MCF 10A (cell line): ENCODE measurements around the gene SLC6A6. TPM values are rescaled to one million over a fixed set of nuclear protein-coding genes. Genes with fewer than 3 reads are reported as not detected.

Experiments
- BruUV-seq: library from RNA; stranded (reverse); fragments of 400-500 nt; replicated peaks from 2 replicates; lab custom pipeline; 2021; lab: Mats Ljungman, UMichigan
- CTCF ChIA-PET: fragments of 300-600 bp; sonication (Branson Sonifier 250); formaldehyde crosslinking; extraction: SDS; loops from one replicate; lab custom pipeline; 2021; ENCODE audit warnings: antibody characterized with exemption, inconsistent platforms; lab: Yijun Ruan, JAX
- POLR2A ChIA-PET: fragments of 300-600, 350-650 bp; sonication (Branson Sonifier 250); formaldehyde crosslinking; extraction: SDS; loops from one replicate; lab custom pipeline; 2020; ENCODE audit warnings: antibody characterized with exemption, inconsistent platforms; lab: Yijun Ruan, JAX
- DNase-seq: peaks from one replicate; pipeline ENCODE4 v3.0.0-alpha.2; 2018; ENCODE audit not compliant: unreplicated experiment
- H3K27ac Mint-ChIP-seq: one replicate; pipeline ENCODE4 v1.8.0; 2022; ENCODE audit warnings: mild to moderate bottlenecking, low read depth, mixed read lengths; ENCODE audit not compliant: unreplicated experiment
- H3K27me3 Mint-ChIP-seq: one replicate; pipeline ENCODE4 v1.8.0; 2022; ENCODE audit warnings: mixed read lengths; ENCODE audit not compliant: insufficient read depth, unreplicated experiment
- H3K36me3 Mint-ChIP-seq: one replicate; pipeline ENCODE4 v1.8.0; 2022; ENCODE audit warnings: mild to moderate bottlenecking, moderate library complexity, mixed read lengths; ENCODE audit not compliant: insufficient read depth, unreplicated experiment
- H3K4me1 Mint-ChIP-seq: one replicate; pipeline ENCODE4 v1.8.0; 2022; ENCODE audit warnings: mixed read lengths; ENCODE audit not compliant: insufficient read depth, unreplicated experiment
- H3K4me3 Mint-ChIP-seq: one replicate; pipeline ENCODE4 v1.8.0; 2022; ENCODE audit warnings: mild to moderate bottlenecking, moderate library complexity, mixed read lengths; ENCODE audit not compliant: unreplicated experiment
- H3K9me3 Mint-ChIP-seq: one replicate; pipeline ENCODE4 v1.8.0; 2022; ENCODE audit warnings: mixed read lengths; ENCODE audit not compliant: unreplicated experiment
- intact Hi-C: fragments of 100-400 bp; cut with micrococcal nuclease; formaldehyde crosslinking; loops from 2 replicates; pipeline ENCODE4 v1.14.1; 2022
- total RNA-seq: library from RNA; stranded (reverse); gene quantifications from 2 replicates; pipeline ENCODE4 v1.2.3, GENCODE V29; 2022
- TF ChIP-seq, protein P1 (sequence below): fragments of 200-600 bp; IDR thresholded peaks from one replicate; pipeline ENCODE4 v1.8.0; 2022; ENCODE audit warnings: antibody characterized with exemption, mild to moderate bottlenecking; ENCODE audit not compliant: unreplicated experiment

SLC6A6 gene
- total RNA-seq, 1 experiment from 2014 or later, result 7.6 TPM

DNA sequence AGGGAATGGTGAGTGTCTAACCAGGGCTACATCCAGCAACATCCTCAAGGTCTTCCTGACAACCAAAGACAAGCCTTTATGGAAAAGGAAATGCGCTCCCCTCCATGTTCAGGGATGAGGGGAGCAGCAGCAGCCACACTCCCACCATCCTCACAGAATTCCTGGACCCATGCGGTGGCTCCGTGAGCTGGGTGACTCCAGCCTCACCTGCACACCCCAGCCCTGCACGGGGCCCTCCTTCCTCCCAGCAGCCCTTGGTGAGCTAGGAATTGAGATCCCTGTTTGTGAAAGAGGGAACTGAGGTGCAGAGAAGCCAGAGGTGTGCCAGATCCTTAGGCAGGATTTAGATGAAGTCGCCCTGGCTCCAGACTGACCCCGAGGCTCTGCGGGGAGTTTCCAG lies 85.4 kb downstream of the SLC6A6 start:
- CTCF ChIA-PET, result interaction anchor here (0.7 kb wide), 1 partner anchor 19 kb away, joined by 5 read pairs; no protein-coding TSS in a partner anchor
- Mint-ChIP-seq H3K36me3 (peaks cover 7% of the 10 kb centered on the region), H3K9me3 (no peaks in the 10 kb centered on the region), H3K27ac (no peak overlapping the region), H3K4me3 (no peak overlapping the region), H3K4me1 (peaks cover 16% of the 10 kb centered on the region), H3K27me3 (no peaks in the 10 kb centered on the region)
- intact Hi-C loops, result no loop called here
- BruUV-seq, result no TSS peak
- no peak for DNase-seq
- TF ChIP-seq, protein P1, sequence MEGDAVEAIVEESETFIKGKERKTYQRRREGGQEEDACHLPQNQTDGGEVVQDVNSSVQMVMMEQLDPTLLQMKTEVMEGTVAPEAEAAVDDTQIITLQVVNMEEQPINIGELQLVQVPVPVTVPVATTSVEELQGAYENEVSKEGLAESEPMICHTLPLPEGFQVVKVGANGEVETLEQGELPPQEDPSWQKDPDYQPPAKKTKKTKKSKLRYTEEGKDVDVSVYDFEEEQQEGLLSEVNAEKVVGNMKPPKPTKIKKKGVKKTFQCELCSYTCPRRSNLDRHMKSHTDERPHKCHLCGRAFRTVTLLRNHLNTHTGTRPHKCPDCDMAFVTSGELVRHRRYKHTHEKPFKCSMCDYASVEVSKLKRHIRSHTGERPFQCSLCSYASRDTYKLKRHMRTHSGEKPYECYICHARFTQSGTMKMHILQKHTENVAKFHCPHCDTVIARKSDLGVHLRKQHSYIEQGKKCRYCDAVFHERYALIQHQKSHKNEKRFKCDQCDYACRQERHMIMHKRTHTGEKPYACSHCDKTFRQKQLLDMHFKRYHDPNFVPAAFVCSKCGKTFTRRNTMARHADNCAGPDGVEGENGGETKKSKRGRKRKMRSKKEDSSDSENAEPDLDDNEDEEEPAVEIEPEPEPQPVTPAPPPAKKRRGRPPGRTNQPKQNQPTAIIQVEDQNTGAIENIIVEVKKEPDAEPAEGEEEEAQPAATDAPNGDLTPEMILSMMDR, result no peak
- POLR2A ChIA-PET, result interaction anchor here (0.5 kb wide), 1 partner anchor 261 kb away, joined by 3 read pairs; no protein-coding TSS in a partner anchor

DNA sequence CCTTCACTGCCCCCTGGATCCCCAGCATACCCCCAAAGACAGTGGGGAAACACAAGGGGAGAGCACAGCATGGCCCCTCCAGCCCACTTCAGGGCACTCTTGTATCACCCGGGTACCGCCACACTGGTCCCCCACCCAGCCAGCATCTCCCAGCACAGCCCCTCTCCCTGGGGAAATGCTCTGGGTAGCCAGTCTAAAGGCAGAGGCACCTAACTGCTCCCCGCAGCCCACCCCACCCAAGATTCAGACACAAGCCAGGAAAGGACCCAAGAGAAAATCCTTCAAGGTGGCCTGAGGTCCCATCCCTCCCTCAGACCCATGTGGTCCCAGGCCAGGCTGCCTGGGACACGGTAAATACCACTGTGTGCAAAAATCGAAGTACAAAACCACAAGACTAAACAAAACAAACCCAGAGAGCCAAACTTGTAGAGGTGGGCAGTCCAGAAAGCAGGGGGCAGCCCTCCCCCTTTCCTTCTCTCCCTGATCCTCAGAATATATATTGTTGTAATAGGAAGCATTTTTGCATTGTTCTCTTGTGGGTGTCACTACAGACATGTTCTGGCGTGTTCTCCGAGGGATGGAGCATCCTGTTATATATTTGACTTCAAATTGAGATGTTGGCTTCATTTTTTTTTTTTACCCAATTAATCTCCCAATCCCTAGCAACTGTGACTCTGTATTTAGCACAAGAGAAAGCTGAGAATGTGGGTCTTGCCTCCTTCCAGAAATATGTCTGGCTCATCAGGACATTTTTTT lies 86.1 kb downstream of the SLC6A6 start:
- intact Hi-C loops, result no loop called here
- peak; percentile 49 for DNase-seq
- Mint-ChIP-seq H3K4me3 (no peak overlapping the region), H3K9me3 (no peaks in the 10 kb centered on the region), H3K36me3 (peaks cover 7% of the 10 kb centered on the region), H3K4me1 (peaks cover 16% of the 10 kb centered on the region), H3K27ac (peak overlapping the region; percentile 65), H3K27me3 (no peaks in the 10 kb centered on the region)
- TF ChIP-seq, protein P1, result no peak
- POLR2A ChIA-PET, result interaction anchor here (0.5 to 0.6 kb wide), 3 partner anchors 58 to 310 kb away, joined by 3 read pairs; partner anchors contain the start of genes LSM3 and XPC
- no TSS peak for BruUV-seq
- CTCF ChIA-PET, result interaction anchor here (0.7 to 1.0 kb wide), 4 partner anchors 20 to 200 kb away, joined by 3 to 5 read pairs (median 4); no protein-coding TSS in a partner anchor

DNA sequence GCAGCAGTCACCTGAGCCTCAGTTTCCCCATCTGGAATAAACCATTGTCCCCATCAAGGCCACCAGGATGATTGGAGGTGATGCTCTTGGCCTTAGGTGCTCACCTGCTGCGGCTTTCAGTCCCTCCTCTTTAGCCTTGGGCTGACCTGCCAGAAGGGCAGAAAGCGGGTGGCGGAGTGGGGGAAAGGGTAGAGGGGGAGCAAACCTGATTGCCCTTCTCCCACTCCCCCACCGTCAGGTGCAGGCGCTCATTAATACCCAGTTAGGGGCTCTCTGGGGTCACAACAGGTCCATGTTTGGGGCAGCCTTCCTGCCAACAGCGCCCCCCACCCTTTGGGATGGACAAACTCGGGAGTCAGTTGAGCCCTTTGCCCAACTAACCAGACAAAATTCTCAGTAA lies 87.2 kb downstream of the SLC6A6 start:
- BruUV-seq, result no TSS peak
- ChIA-PET CTCF (interaction anchor here (1.0 to 1.2 kb wide), 2 partner anchors 21 to 28 kb away, joined by 3 to 4 read pairs; no protein-coding TSS in a partner anchor), POLR2A (no interaction called here)
- H3K4me3 Mint-ChIP-seq, result no peak overlapping the region
- no peaks in the 10 kb centered on the region for H3K27me3 Mint-ChIP-seq
- no peak for DNase-seq
- H3K9me3 Mint-ChIP-seq, result no peaks in the 10 kb centered on the region
- intact Hi-C loops, result no loop called here
- TF ChIP-seq, protein P1, result no peak
- peaks cover 16% of the 10 kb centered on the region for H3K4me1 Mint-ChIP-seq
- no peak overlapping the region for H3K27ac Mint-ChIP-seq
- H3K36me3 Mint-ChIP-seq, result peaks cover 6% of the 10 kb centered on the region

DNA sequence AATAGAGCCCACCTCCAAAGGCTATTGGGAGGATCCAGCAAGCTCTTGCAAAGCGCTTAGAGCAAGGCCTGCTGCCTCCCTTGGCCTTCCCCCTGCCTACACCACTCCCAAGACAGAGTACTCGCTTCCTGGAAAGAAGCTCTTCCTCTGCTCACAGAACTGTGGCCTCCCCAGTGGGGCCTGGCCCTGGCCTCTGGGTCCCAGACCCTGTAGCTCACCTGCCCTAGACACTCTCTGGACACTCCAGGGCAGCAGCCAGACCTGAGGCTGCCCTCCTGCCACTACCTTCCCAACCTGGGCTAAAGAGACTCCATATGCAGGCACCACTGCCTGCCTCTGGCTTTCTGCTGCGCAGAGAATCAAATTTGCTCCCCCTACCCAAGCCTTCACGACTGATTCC lies 87.8 kb downstream of the SLC6A6 start:
- H3K4me1 Mint-ChIP-seq, result peaks cover 16% of the 10 kb centered on the region
- no peak overlapping the region for H3K4me3 Mint-ChIP-seq
- no peak for DNase-seq
- ChIA-PET CTCF (interaction anchor here (0.5 to 1.2 kb wide), 2 partner anchors 10 to 28 kb away, joined by 3 read pairs; no protein-coding TSS in a partner anchor), POLR2A (no interaction called here)
- no TSS peak for BruUV-seq
- intact Hi-C loops, result no loop called here
- TF ChIP-seq, protein P1, result no peak
- H3K27ac Mint-ChIP-seq, result peak overlapping the region; percentile 29
- no peaks in the 10 kb centered on the region for H3K9me3 Mint-ChIP-seq
- peaks cover under 1% of the 10 kb centered on the region for H3K36me3 Mint-ChIP-seq
- no peaks in the 10 kb centered on the region for H3K27me3 Mint-ChIP-seq
